Muscle of arm (tissue), 12 donors: ENCODE results near the gene SLC16A8. TPM values are rescaled to one million over a fixed set of nuclear protein-coding genes. Genes with fewer than 3 reads are reported as not detected.

Experiments used
- DNase-seq: peaks from one replicate; pipeline ENCODE4 v3.0.0-alpha.2; 2013
- polyA plus RNA-seq, 12 donors: library from polyadenylated mRNA; unstranded; fragments of 120-200 nt; gene quantifications; one replicate each; pipeline ENCODE4 v1.2.1, GENCODE V29; 2013; ENCODE audit not compliant: insufficient read length in 12 of 12

SLC16A8 gene
- polyA plus RNA-seq, 12 donors, result 1.0 to 2.6 (median 1.8) TPM; not detected in 2

GRCh38 chr22:38112381-38112780 lies 28.4 kb upstream of the SLC16A8 start:
- DNase-seq, result no peak

- DNase-seq, result no peak
Measured at GRCh38 chr22:38111925-38112355, 28.0 kb upstream of the SLC16A8 start.

GRCh38 chr22:38110863-38111852 lies 27.2 kb upstream of the SLC16A8 start:
- DNase-seq, result no peak

- DNase-seq, result no peak
Measured at GRCh38 chr22:38110008-38110862, 26.3 kb upstream of the SLC16A8 start, which contains the start of gene BAIAP2L2. Gene BAIAP2L2 (minus strand): TSS chr22:38110684. CDS start chr22:38110525, 159 bp downstream.

GRCh38 chr22:38109371-38110001 lies 25.5 kb upstream of the SLC16A8 start:
- DNase-seq, result no peak

- DNase-seq, result no peak
Measured at GRCh38 chr22:38108561-38109319, 24.8 kb upstream of the SLC16A8 start.

- no peak for DNase-seq
Measured at GRCh38 chr22:38107692-38108515, 23.9 kb upstream of the SLC16A8 start.

- no peak for DNase-seq
Measured at GRCh38 chr22:38106814-38107578, 23.0 kb upstream of the SLC16A8 start.

GRCh38 chr22:38104084-38104483 lies 20.1 kb upstream of the SLC16A8 start:
- no peak for DNase-seq

GRCh38 chr22:38103641-38104040 lies 19.7 kb upstream of the SLC16A8 start:
- no peak for DNase-seq

GRCh38 chr22:38098410-38099249 lies 14.6 kb upstream of the SLC16A8 start:
- DNase-seq, result no peak

- no peak for DNase-seq
Measured at GRCh38 chr22:38097557-38098409, 13.8 kb upstream of the SLC16A8 start.

GRCh38 chr22:38097058-38097457 lies 13.1 kb upstream of the SLC16A8 start:
- no peak for DNase-seq

- DNase-seq, result no peak
Measured at GRCh38 chr22:38089474-38089851, 5.5 kb upstream of the SLC16A8 start.

- DNase-seq, result no peak
Measured at GRCh38 chr22:38088629-38089473, 4.9 kb upstream of the SLC16A8 start.

GRCh38 chr22:38087855-38088254 lies 3.9 kb upstream of the SLC16A8 start:
- no peak for DNase-seq
